Testis (tissue), 3 donors: ENCODE results near the gene MEF2C. TPM values are rescaled to one million over a fixed set of nuclear protein-coding genes. Genes with fewer than 3 reads are reported as not detected.

Experiments used
- DNase-seq: peaks from one replicate; pipeline ENCODE4 v3.0.0-alpha.2; 2019
- H3K27ac ChIP-seq, 2 donors: fragments of 200-600 bp; sonication (generic); one replicate each; pipeline ENCODE4 v1.5.1; 2019
- H3K27me3 ChIP-seq: fragments of 200-600 bp; sonication (generic); one replicate; pipeline ENCODE4 v1.5.1; 2019
- H3K36me3 ChIP-seq: fragments of 200-600 bp; sonication (generic); one replicate; pipeline ENCODE4 v1.5.1; 2017; ENCODE audit warnings: low read depth; ENCODE audit errors: missing control alignments
- H3K4me1 ChIP-seq: fragments of 200-600 bp; sonication (generic); one replicate; pipeline ENCODE4 v1.5.1; 2019
- H3K4me3 ChIP-seq, 2 donors: fragments of 200-600 bp; sonication (generic); one replicate each; pipeline ENCODE4 v1.5.1; 2017 to 2019
- H3K9me3 ChIP-seq: fragments of 200-600 bp; sonication (generic); one replicate; pipeline ENCODE4 v1.5.1; 2017
- CTCF ChIP-seq, 3 experiments: fragments of 450-650 bp in 2 of 3; fragments of 200-600 bp in 1 of 3; sonication (generic) in 1 of 3; IDR thresholded peaks; one replicate each; pipeline ENCODE4 v1.5.1; 2016 to 2019; ENCODE audit warnings: antibody characterized with exemption in 3 of 3, mild to moderate bottlenecking in 2 of 3, moderate library complexity in 1 of 3
- POLR2A ChIP-seq: fragments of 450-650 bp; IDR thresholded peaks from one replicate; pipeline ENCODE4 v1.6.1; 2017; ENCODE audit warnings: antibody characterized with exemption, mild to moderate bottlenecking, moderate library complexity
- WGBS, 2 donors: methylation state at CpG; one replicate each; pipeline ENCODE4 v1.1.5; 2018; 5-methylcytosine and 5-hydroxymethylcytosine counted together
- intact Hi-C: fragments of 100-400 bp; cut with DNase I; formaldehyde crosslinking; loops from one replicate; pipeline ENCODE4 v1.15.1; 2023; ENCODE audit warnings: low total_unique reads
- polyA plus RNA-seq: library from polyadenylated mRNA; stranded (reverse); fragments of 350-450 nt; fragmentation: Illumina TruSeq; extraction: RNeasy Lipid Tissue Mini Kit (QIAGEN cat#74804); gene quantifications from one replicate; pipeline ENCODE4 v1.2.3, GENCODE V29; 2014; ENCODE audit warnings: low read depth, low replicate concordance; ENCODE audit not compliant: insufficient read depth
- total RNA-seq, 2 donors: library from RNA; depleted of rRNA; stranded (reverse); fragments of >200 nt; gene quantifications; one replicate each; pipeline ENCODE4 v1.2.3, GENCODE V29; 2016

MEF2C gene
- total and polyA plus RNA-seq, 3 donors from 2014 or later, result 18.3 to 53.1 (median 19.9) TPM

GRCh38 chr5:88868468-88869068, 14.4 kb downstream of the MEF2C start:
- WGBS, 2 donors, result 88 to 90% methylated on average over 7 of the region's 7 CpGs
- Histone ChIP-seq H3K27me3 (no peaks in the 10 kb centered on the region), H3K4me1 (no peaks in the 10 kb centered on the region), H3K36me3 (no peaks in the 10 kb centered on the region), H3K9me3 (no peaks in the 10 kb centered on the region), H3K27ac (no peak overlapping the region), H3K4me3 (no peak overlapping the region)
- TF ChIP-seq POLR2A, result no peak
- TF ChIP-seq CTCF (IDR thresholded peaks at IDR 0.05), result no peak
- intact Hi-C loops, result no loop called here
- DNase-seq, result no peak

- no peak for DNase-seq
- 94 to 97% methylated on average over 6 of the region's 6 CpGs for WGBS, 2 donors
- Histone ChIP-seq H3K4me1 (no peaks in the 10 kb centered on the region), H3K9me3 (no peaks in the 10 kb centered on the region), H3K27me3 (no peaks in the 10 kb centered on the region), H3K36me3 (no peaks in the 10 kb centered on the region), H3K27ac (no peak overlapping the region), H3K4me3 (no peak overlapping the region)
- no peak for TF ChIP-seq POLR2A
- no peak for TF ChIP-seq CTCF (IDR thresholded peaks at IDR 0.05)
- intact Hi-C loops, result no loop called here
Observed at GRCh38 chr5:88867638-88868037, 15.3 kb downstream of the MEF2C start.

- intact Hi-C loops, result no loop called here
- no peaks in the 10 kb centered on the region for H3K9me3 ChIP-seq
- no peak for TF ChIP-seq CTCF (IDR thresholded peaks at IDR 0.05)
- TF ChIP-seq POLR2A, result no peak
- H3K4me1 ChIP-seq, result no peaks in the 10 kb centered on the region
- 92 to 97% methylated on average over 5 of the region's 5 CpGs for WGBS, 2 donors
- no peak for DNase-seq
- H3K4me3 ChIP-seq, result no peak overlapping the region
- H3K36me3 ChIP-seq, result no peaks in the 10 kb centered on the region
- H3K27ac ChIP-seq, result no peak overlapping the region
- H3K27me3 ChIP-seq, result no peaks in the 10 kb centered on the region
Observed at GRCh38 chr5:88863523-88863922, 19.5 kb downstream of the MEF2C start.

- no peaks in the 10 kb centered on the region for H3K36me3 ChIP-seq
- TF ChIP-seq CTCF (IDR thresholded peaks at IDR 0.05) (no peak), POLR2A (no peak)
- H3K9me3 ChIP-seq, result no peaks in the 10 kb centered on the region
- 82 to 93% methylated on average over 5 of the region's 5 CpGs for WGBS, 2 donors
- H3K4me3 ChIP-seq, result no peak overlapping the region
- H3K27me3 ChIP-seq, result no peaks in the 10 kb centered on the region
- no peaks in the 10 kb centered on the region for H3K4me1 ChIP-seq
- DNase-seq, result no peak
- H3K27ac ChIP-seq, result no peak overlapping the region
- intact Hi-C loops, result no loop called here
Observed at GRCh38 chr5:88862547-88863175, 20.3 kb downstream of the MEF2C start.

- no peak for DNase-seq
- Histone ChIP-seq H3K27me3 (no peaks in the 10 kb centered on the region), H3K4me3 (no peak overlapping the region), H3K4me1 (no peaks in the 10 kb centered on the region), H3K36me3 (no peaks in the 10 kb centered on the region), H3K9me3 (no peaks in the 10 kb centered on the region), H3K27ac (no peak overlapping the region)
- TF ChIP-seq POLR2A (no peak), CTCF (IDR thresholded peaks at IDR 0.05) (no peak)
- intact Hi-C loops, result no loop called here
- 87 to 93% methylated on average over 2 of the region's 2 CpGs for WGBS, 2 donors
Observed at GRCh38 chr5:88861231-88861630, 21.8 kb downstream of the MEF2C start.
